GM21619 (cell line): ENCODE measurements around the gene LIMK2.

Experiments
- ATAC-seq: cut with Tn5 transposase; IDR thresholded peaks from one replicate; pipeline ENCODE4 v1.9.1; 2021; ENCODE audit not compliant: unreplicated experiment

The LIMK2 gene

GRCh38 chr22:31327806-31328543 lies 115.9 kb downstream of the LIMK2 start:
- ATAC-seq: no peak

- no peak for ATAC-seq
Measured at GRCh38 chr22:31328544-31328960, 116.5 kb downstream of the LIMK2 start.

- no peak for ATAC-seq
Measured at GRCh38 chr22:31329029-31329428, 116.9 kb downstream of the LIMK2 start.
